ENCODE measurements around the gene PARD3. TPM values are rescaled to one million over a fixed set of nuclear protein-coding genes. Genes with fewer than 3 reads are reported as not detected.

The PARD3 gene
- total RNA-seq, 1 donor from 2014 or later = 98.2 TPM

DNA sequence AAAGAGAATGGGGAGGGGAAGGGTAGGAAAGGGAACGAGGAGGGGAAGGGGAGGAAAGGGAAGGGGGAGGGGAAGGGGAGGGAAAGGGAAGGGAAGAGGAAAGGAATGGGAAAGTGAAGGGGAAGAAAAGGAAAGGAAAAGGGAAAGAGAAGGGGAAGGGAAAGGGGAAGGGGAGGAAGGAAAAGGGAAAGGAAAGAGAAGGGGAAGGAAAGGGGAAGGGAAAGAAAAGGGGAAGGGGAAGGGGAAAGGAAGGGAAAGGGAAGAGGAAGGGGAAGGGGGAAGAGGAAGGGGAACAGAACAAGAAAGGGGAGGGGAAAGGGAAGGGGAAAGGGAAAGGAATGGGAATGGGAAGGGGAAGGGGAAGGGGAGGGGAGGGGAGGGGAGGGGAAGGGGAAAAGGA lies 352.1 kb downstream of the PARD3 start:
- DNase-seq (ENCODE audit: low read depth) (no peak), FAIRE-seq (no peak)
- TF ChIP-seq, protein P1, sequence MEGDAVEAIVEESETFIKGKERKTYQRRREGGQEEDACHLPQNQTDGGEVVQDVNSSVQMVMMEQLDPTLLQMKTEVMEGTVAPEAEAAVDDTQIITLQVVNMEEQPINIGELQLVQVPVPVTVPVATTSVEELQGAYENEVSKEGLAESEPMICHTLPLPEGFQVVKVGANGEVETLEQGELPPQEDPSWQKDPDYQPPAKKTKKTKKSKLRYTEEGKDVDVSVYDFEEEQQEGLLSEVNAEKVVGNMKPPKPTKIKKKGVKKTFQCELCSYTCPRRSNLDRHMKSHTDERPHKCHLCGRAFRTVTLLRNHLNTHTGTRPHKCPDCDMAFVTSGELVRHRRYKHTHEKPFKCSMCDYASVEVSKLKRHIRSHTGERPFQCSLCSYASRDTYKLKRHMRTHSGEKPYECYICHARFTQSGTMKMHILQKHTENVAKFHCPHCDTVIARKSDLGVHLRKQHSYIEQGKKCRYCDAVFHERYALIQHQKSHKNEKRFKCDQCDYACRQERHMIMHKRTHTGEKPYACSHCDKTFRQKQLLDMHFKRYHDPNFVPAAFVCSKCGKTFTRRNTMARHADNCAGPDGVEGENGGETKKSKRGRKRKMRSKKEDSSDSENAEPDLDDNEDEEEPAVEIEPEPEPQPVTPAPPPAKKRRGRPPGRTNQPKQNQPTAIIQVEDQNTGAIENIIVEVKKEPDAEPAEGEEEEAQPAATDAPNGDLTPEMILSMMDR (IDR thresholded peaks at IDR 0.05; ENCODE audit: insufficient read depth, low read length, severe bottlenecking) = no peak
- no peak overlapping the region for H3K4me3 ChIP-seq (ENCODE audit: low read depth, low read length)
- H3K36me3 ChIP-seq (ENCODE audit: control insufficient read depth, insufficient read depth, low read length) = peaks cover 3% of the 10 kb centered on the region
- H3K27me3 ChIP-seq (ENCODE audit: control insufficient read depth, insufficient read depth, low read length) = no peaks in the 10 kb centered on the region

GRCh38 chr10:34462056-34462455 lies 353.0 kb downstream of the PARD3 start:
- no peak for DNase-seq (ENCODE audit: low read depth)
- TF ChIP-seq, protein P1 (IDR thresholded peaks at IDR 0.05; ENCODE audit: insufficient read depth, low read length, severe bottlenecking) = no peak
- Histone ChIP-seq H3K27me3 (ENCODE audit: control insufficient read depth, insufficient read depth, low read length) (no peaks in the 10 kb centered on the region), H3K4me3 (ENCODE audit: low read depth, low read length) (no peak overlapping the region), H3K36me3 (ENCODE audit: control insufficient read depth, insufficient read depth, low read length) (no peaks in the 10 kb centered on the region)
- FAIRE-seq = no peak

DNA sequence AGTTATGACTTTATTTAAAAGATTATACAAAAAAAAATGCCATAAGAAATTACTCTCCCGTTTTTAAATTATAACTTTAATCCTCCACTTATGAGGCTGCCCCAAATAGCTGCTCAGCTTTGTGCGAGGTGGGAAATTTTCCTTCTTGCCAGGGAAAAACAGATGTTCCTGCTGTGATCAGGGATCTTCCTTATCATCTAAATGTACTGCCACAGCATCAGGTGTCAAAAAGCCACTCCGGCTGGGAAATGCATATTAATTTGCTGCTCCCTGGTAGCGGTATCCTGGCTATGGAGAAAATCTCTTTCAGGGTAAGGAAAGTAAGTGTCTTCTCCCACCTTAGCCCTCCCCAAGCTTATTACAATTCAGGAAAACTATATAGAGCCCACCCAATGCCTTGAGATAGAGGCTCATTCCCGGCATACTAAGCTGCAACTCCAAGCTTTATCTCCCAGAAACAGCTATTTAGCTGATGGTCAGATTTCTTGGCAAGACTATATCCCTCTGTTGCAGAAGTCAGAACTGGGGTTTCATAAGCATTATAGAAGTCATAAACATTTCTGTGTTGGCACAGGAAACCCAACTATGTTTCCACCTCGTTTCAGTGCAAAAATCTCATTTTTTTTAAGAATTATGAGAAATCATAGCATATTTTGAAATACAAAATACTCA lies 360.4 kb downstream of the PARD3 start:
- Histone ChIP-seq H3K36me3 (ENCODE audit: control insufficient read depth, insufficient read depth, low read length) (no peaks in the 10 kb centered on the region), H3K27me3 (ENCODE audit: control insufficient read depth, insufficient read depth, low read length) (no peaks in the 10 kb centered on the region), H3K4me3 (ENCODE audit: low read depth, low read length) (no peak overlapping the region)
- no peak for FAIRE-seq
- TF ChIP-seq, protein P1 (IDR thresholded peaks at IDR 0.05; ENCODE audit: insufficient read depth, low read length, severe bottlenecking) = no peak
- DNase-seq (ENCODE audit: low read depth) = no peak

DNA sequence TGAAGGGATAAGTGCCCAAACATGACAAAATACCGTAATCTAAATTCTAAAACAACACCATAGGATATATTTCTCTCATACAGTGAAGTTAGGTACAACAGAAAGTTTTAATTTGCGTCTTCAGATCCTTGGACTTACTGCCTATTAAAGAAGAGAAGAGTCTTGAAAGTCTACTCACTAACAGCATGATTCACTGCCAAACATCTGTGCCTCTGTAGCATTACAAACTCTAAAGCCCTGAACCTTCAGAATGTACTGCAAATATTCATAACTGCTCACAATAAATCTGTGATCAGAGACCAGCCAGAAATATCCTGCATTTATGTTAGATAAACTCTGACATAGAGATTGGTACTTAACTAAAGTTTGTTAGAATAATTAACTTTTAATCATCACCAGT lies 365.3 kb downstream of the PARD3 start:
- peak; percentile 52 for FAIRE-seq
- no peaks in the 10 kb centered on the region for H3K36me3 ChIP-seq (ENCODE audit: control insufficient read depth, insufficient read depth, low read length)
- TF ChIP-seq, protein P1 (IDR thresholded peaks at IDR 0.05; ENCODE audit: insufficient read depth, low read length, severe bottlenecking) = no peak
- no peak overlapping the region for H3K4me3 ChIP-seq (ENCODE audit: low read depth, low read length)
- no peaks in the 10 kb centered on the region for H3K27me3 ChIP-seq (ENCODE audit: control insufficient read depth, insufficient read depth, low read length)
- no peak for DNase-seq (ENCODE audit: low read depth)

GRCh38 chr10:34446049-34446448 lies 369.0 kb downstream of the PARD3 start:
- TF ChIP-seq, protein P1 (IDR thresholded peaks at IDR 0.05; ENCODE audit: insufficient read depth, low read length, severe bottlenecking) = no peak
- FAIRE-seq = peak; percentile 72

More at GRCh38 chr10:34446049-34446448, 369.0 kb downstream of the PARD3 start:
- Histone ChIP-seq H3K36me3 (ENCODE audit: control insufficient read depth, insufficient read depth, low read length) (no peaks in the 10 kb centered on the region), H3K4me3 (ENCODE audit: low read depth, low read length) (no peak overlapping the region), H3K27me3 (ENCODE audit: control insufficient read depth, insufficient read depth, low read length) (no peaks in the 10 kb centered on the region)
- peak; percentile 18 for DNase-seq (ENCODE audit: low read depth)
